WTC11 (cell line): ENCODE measurements around the gene ROBO1. TPM values are rescaled to one million over a fixed set of nuclear protein-coding genes. Genes with fewer than 3 reads are reported as not detected.

ENCODE experiments used
- ATAC-seq: fragments of 200-7000 bp; cut with Tn5 transposase; 2 replicates; pipeline ENCODE4 v1.10.0; 2021; ENCODE audit warnings: mild to moderate bottlenecking, moderate library complexity
- CTCF ChIA-PET: fragments of 300-600 bp; sonication (Branson Sonifier 250); formaldehyde crosslinking; loops from one replicate; lab custom pipeline; 2021; ENCODE audit warnings: antibody characterized with exemption; lab: Charles Lee
- POLR2A ChIA-PET: fragments of 350-600 bp; sonication (Branson Sonifier 250); formaldehyde crosslinking; loops from one replicate; lab custom pipeline; 2021; ENCODE audit warnings: antibody characterized with exemption; lab: Charles Lee
- DNase-seq: peaks from one replicate; pipeline ENCODE4 v3.0.0; 2021; ENCODE audit warnings: low spot score
- H3K27ac Mint-ChIP-seq: 2 replicates; pipeline ENCODE4 v1.8.0; 2021; ENCODE audit warnings: mixed read lengths
- H3K27me3 Mint-ChIP-seq: 2 replicates; pipeline ENCODE4 v1.8.0; 2021; ENCODE audit warnings: low read depth, mild to moderate bottlenecking, moderate library complexity, mixed read lengths
- H3K36me3 Mint-ChIP-seq: 2 replicates; pipeline ENCODE4 v1.8.0; 2021; ENCODE audit warnings: mixed read lengths
- H3K4me1 Mint-ChIP-seq: 2 replicates; pipeline ENCODE4 v1.8.0; 2022; ENCODE audit warnings: mixed read lengths
- H3K4me3 Mint-ChIP-seq: 2 replicates; pipeline ENCODE4 v1.8.0; 2021; ENCODE audit warnings: mild to moderate bottlenecking, moderate library complexity, mixed read lengths
- H3K9me3 Mint-ChIP-seq: 2 replicates; pipeline ENCODE4 v1.8.0; 2021; ENCODE audit warnings: mixed read lengths
- AFF4 ChIP-seq: sonication (generic); formaldehyde crosslinking; IDR thresholded peaks from 2 replicates; pipeline ENCODE4 v1.8.1; 2023; ENCODE audit warnings: mild to moderate bottlenecking, missing genetic modification reagents, borderline replicate concordance
- AR ChIP-seq: fragments of 250-450 bp; sonication (Bioruptor Pico); IDR thresholded peaks from 2 replicates; pipeline ENCODE4 v1.9.0; 2021; ENCODE audit warnings: mild to moderate bottlenecking
- CBFB ChIP-seq: sonication (generic); formaldehyde crosslinking; IDR thresholded peaks from 2 replicates; pipeline ENCODE4 v1.8.1; 2022; ENCODE audit warnings: mild to moderate bottlenecking, low read depth, missing genetic modification reagents
- ERG ChIP-seq: fragments of 250-450 bp; sonication (Bioruptor Pico); IDR thresholded peaks from 2 replicates; pipeline ENCODE4 v1.8.0; 2021; ENCODE audit warnings: mild to moderate bottlenecking
- GABPB1 ChIP-seq: sonication (generic); formaldehyde crosslinking; IDR thresholded peaks from 2 replicates; pipeline ENCODE4 v1.8.1; 2023; ENCODE audit warnings: mild to moderate bottlenecking, missing genetic modification reagents
- NFATC4 ChIP-seq: fragments of 250-450 bp; sonication (Bioruptor Pico); IDR thresholded peaks from 2 replicates; pipeline ENCODE4 v1.9.0; 2021; ENCODE audit warnings: mild to moderate bottlenecking
- NFYB ChIP-seq: sonication (generic); formaldehyde crosslinking; conservative IDR thresholded peaks from 2 replicates; pipeline ENCODE4 v1.8.0; 2022; ENCODE audit warnings: low read depth, missing genetic modification reagents
- NR2C2 ChIP-seq: sonication (generic); formaldehyde crosslinking; IDR thresholded peaks from 2 replicates; pipeline ENCODE4 v1.8.0; 2022; ENCODE audit warnings: mild to moderate bottlenecking, missing genetic modification reagents
- PREB ChIP-seq: sonication (generic); formaldehyde crosslinking; IDR thresholded peaks from 2 replicates; pipeline ENCODE4 v1.8.1; 2022; ENCODE audit warnings: mild to moderate bottlenecking, missing genetic modification reagents, moderate library complexity, borderline replicate concordance
- PRRX2 ChIP-seq: fragments of 250-450 bp; sonication (Bioruptor Pico); IDR thresholded peaks from 2 replicates; pipeline ENCODE4 v1.8.0; 2021; ENCODE audit warnings: mild to moderate bottlenecking
- SMAD3 ChIP-seq: sonication (generic); formaldehyde crosslinking; IDR thresholded peaks from 2 replicates; pipeline ENCODE4 v1.8.0; 2022; ENCODE audit warnings: missing genetic modification reagents, mild to moderate bottlenecking, borderline replicate concordance
- SP1 ChIP-seq: sonication (generic); formaldehyde crosslinking; conservative IDR thresholded peaks from 2 replicates; pipeline ENCODE4 v1.8.1; 2022; ENCODE audit warnings: missing genetic modification reagents
- TCF7 ChIP-seq: sonication (generic); formaldehyde crosslinking; IDR thresholded peaks from 2 replicates; pipeline ENCODE4 v1.8.0; 2022; ENCODE audit warnings: mild to moderate bottlenecking, low read depth, missing genetic modification reagents, moderate library complexity
- USF1 ChIP-seq: sonication (generic); formaldehyde crosslinking; IDR thresholded peaks from 2 replicates; pipeline ENCODE4 v1.8.0; 2022; ENCODE audit warnings: mild to moderate bottlenecking, missing genetic modification reagents
- ZBTB21 ChIP-seq: sonication (generic); formaldehyde crosslinking; IDR thresholded peaks from 2 replicates; pipeline ENCODE4 v1.8.1; 2023; ENCODE audit warnings: mild to moderate bottlenecking, missing genetic modification reagents, borderline replicate concordance
- ZNF281 ChIP-seq: sonication (generic); formaldehyde crosslinking; IDR thresholded peaks from 2 replicates; pipeline ENCODE4 v1.8.0; 2023; ENCODE audit warnings: mild to moderate bottlenecking, missing genetic modification reagents
- ZNF396 ChIP-seq: fragments of 250-450 bp; sonication (Bioruptor Pico); IDR thresholded peaks from 2 replicates; pipeline ENCODE4 v1.8.0; 2021; ENCODE audit warnings: mild to moderate bottlenecking, moderate library complexity, borderline replicate concordance
- ZNF416 ChIP-seq: fragments of 250-450 bp; sonication (Bioruptor Pico); IDR thresholded peaks from 2 replicates; pipeline ENCODE4 v1.9.0; 2021; ENCODE audit warnings: mild to moderate bottlenecking, inconsistent platforms
- ZNF512 ChIP-seq: sonication (generic); formaldehyde crosslinking; IDR thresholded peaks from 2 replicates; pipeline ENCODE4 v1.8.1; 2022; ENCODE audit warnings: missing genetic modification reagents, borderline replicate concordance
- ZNF671 ChIP-seq: fragments of 250-450 bp; sonication (Bioruptor Pico); IDR thresholded peaks from 2 replicates; pipeline ENCODE4 v1.8.0; 2021; ENCODE audit warnings: mild to moderate bottlenecking
- total RNA-seq: library from RNA; stranded (reverse); gene quantifications from 3 replicates; pipeline ENCODE4 v1.2.3, GENCODE V29; 2021

ROBO1 gene
- total RNA-seq, 1 experiment from 2014 or later, result 90.9 TPM

GRCh38 chr3:78974181-78974790, 793.5 kb downstream of the ROBO1 start:
- H3K9me3 Mint-ChIP-seq, result no peaks in the 10 kb centered on the region
- H3K4me1 Mint-ChIP-seq, result peaks cover 49% of the 10 kb centered on the region
- no peaks in the 10 kb centered on the region for H3K36me3 Mint-ChIP-seq
- no peak overlapping the region for H3K4me3 Mint-ChIP-seq
- no peak overlapping the region for H3K27ac Mint-ChIP-seq
- DNase-seq, result no peak
- TF ChIP-seq ZNF416 (CRISPR knock-in tag) (no peak), ZNF396 (no peak), GABPB1 (no peak), USF1 (no peak)
- ChIA-PET POLR2A (no interaction called here), CTCF (interaction anchor here (1.4 kb wide), 1 partner anchor 112 kb away, joined by 3 read pairs; no protein-coding TSS in a partner anchor)
- no peak for ATAC-seq
- H3K27me3 Mint-ChIP-seq, result no peaks in the 10 kb centered on the region

GRCh38 chr3:78972617-78973301, 795.0 kb downstream of the ROBO1 start:
- Mint-ChIP-seq H3K27me3 (no peaks in the 10 kb centered on the region), H3K9me3 (no peaks in the 10 kb centered on the region), H3K4me3 (no peak overlapping the region), H3K27ac (no peak overlapping the region; the same call in 1 of the 2 replicates), H3K4me1 (peaks cover 40% of the 10 kb centered on the region), H3K36me3 (no peaks in the 10 kb centered on the region)
- ATAC-seq (no peak), DNase-seq (no peak)
- POLR2A ChIA-PET, result no interaction called here
- CTCF ChIA-PET, result no interaction called here
- TF ChIP-seq CBFB (CRISPR knock-in tag) (no peak), TCF7 (CRISPR knock-in tag) (no peak), PRRX2 (CRISPR knock-in tag) (no peak), ZBTB21 (CRISPR knock-in tag) (no peak), NFATC4 (CRISPR knock-in tag) (no peak), SP1 (CRISPR knock-in tag) (no peak), AR (CRISPR knock-in tag) (no peak), ERG (CRISPR knock-in tag) (no peak), SMAD3 (CRISPR knock-in tag) (no peak), AFF4 (no peak), PREB (CRISPR knock-in tag) (no peak), NR2C2 (CRISPR knock-in tag) (no peak), ZNF512 (CRISPR knock-in tag) (no peak), ZNF671 (CRISPR knock-in tag) (no peak), NFYB (no peak), ZNF281 (CRISPR knock-in tag) (no peak)
